ENCODE results near the gene CLMP.
A peak's percentile ranks its signal among the peaks of the same experiment; 100 is the strongest.
"Not testable (repeated sequence)": the region's sequence is repeated elsewhere in the genome, so short reads cannot be mapped to it uniquely, and the experiment has no call there.

The CLMP gene

GRCh38 chr11:123166071-123166559 lies 28.9 kb downstream of the CLMP start:
- peak; percentile 83 for DNase-seq

GRCh38 chr11:123164732-123165450 lies 30.2 kb downstream of the CLMP start:
- DNase-seq, result no peak

GRCh38 chr11:123163621-123164020 lies 31.4 kb downstream of the CLMP start:
- no peak for DNase-seq

GRCh38 chr11:123161376-123162030 lies 33.5 kb downstream of the CLMP start:
- no peak for DNase-seq

- DNase-seq, result no peak
These were observed 35.7 kb downstream of the CLMP start for GRCh38 chr11:123159183-123159857.

- DNase-seq, result no peak
These were observed 36.7 kb downstream of the CLMP start for GRCh38 chr11:123158033-123159003.

GRCh38 chr11:123152951-123153350 lies 42.1 kb downstream of the CLMP start:
- DNase-seq, result no peak

GRCh38 chr11:123152346-123152745 lies 42.7 kb downstream of the CLMP start:
- DNase-seq, result not testable (repeated sequence)

GRCh38 chr11:123151796-123152195 lies 43.3 kb downstream of the CLMP start:
- DNase-seq, result no peak

GRCh38 chr11:123151366-123151765 lies 43.7 kb downstream of the CLMP start:
- no peak for DNase-seq

GRCh38 chr11:123150882-123151281 lies 44.2 kb downstream of the CLMP start:
- no peak for DNase-seq

GRCh38 chr11:123148965-123149364 lies 46.1 kb downstream of the CLMP start:
- no peak for DNase-seq

- DNase-seq, result no peak
These were observed 49.4 kb downstream of the CLMP start for GRCh38 chr11:123145661-123146060.

- peak; percentile 55 for DNase-seq
These were observed 49.8 kb downstream of the CLMP start for GRCh38 chr11:123145220-123145619.

GRCh38 chr11:123144707-123145106 lies 50.3 kb downstream of the CLMP start:
- DNase-seq, result no peak

GRCh38 chr11:123143921-123144320 lies 51.1 kb downstream of the CLMP start:
- no peak for DNase-seq

- DNase-seq, result no peak
These were observed 51.6 kb downstream of the CLMP start for GRCh38 chr11:123143476-123143875.

- no peak for DNase-seq
These were observed 55.8 kb downstream of the CLMP start for GRCh38 chr11:123139206-123139605.

- DNase-seq, result peak; percentile 91
These were observed 57.4 kb downstream of the CLMP start for GRCh38 chr11:123137431-123138224.

GRCh38 chr11:123135863-123136446 lies 59.1 kb downstream of the CLMP start:
- DNase-seq, result no peak

GRCh38 chr11:123132881-123133280 lies 62.2 kb downstream of the CLMP start:
- DNase-seq, result no peak
